DOHH2 (cell line): Measurements from ENCODE around the gene RTP3.

Experiments
- EZH2phosphoT487 ChIP-seq: fragments of 200-600 bp; sonication (generic); IDR thresholded peaks from 2 replicates; pipeline ENCODE4 v1.6.1; 2017; ENCODE audit warnings: borderline replicate concordance, mild to moderate bottlenecking, antibody characterized with exemption, low read length, moderate library complexity, mixed read lengths
- TF ChIP-seq, protein P1 (sequence below): fragments of 200-600 bp; sonication (generic); IDR thresholded peaks from one replicate; pipeline ENCODE4 v1.5.1; 2014; ENCODE audit warnings: antibody characterized with exemption, mild to moderate bottlenecking, low read depth, low read length; ENCODE audit not compliant: poor library complexity, severe bottlenecking

DNA sequence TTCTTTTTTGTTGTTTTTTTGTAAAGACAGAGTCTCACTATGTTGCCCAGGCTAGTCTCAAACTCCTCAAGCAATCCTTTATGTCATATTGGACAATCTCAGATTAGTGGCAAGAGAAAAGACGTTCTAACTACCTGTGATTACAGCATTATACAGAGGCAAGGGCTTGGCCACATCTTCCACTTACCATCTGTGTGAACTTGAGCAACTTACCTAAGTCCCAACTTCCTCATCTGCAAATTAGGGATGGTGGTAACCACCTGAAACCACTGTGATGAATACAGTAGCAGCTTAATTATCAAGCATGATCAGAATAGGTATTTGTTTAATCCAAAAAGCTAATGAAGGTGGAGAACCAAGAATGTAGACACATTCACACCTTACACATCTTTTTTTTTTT is 52.2 kb downstream of the RTP3 start:
- TF ChIP-seq, protein P1, sequence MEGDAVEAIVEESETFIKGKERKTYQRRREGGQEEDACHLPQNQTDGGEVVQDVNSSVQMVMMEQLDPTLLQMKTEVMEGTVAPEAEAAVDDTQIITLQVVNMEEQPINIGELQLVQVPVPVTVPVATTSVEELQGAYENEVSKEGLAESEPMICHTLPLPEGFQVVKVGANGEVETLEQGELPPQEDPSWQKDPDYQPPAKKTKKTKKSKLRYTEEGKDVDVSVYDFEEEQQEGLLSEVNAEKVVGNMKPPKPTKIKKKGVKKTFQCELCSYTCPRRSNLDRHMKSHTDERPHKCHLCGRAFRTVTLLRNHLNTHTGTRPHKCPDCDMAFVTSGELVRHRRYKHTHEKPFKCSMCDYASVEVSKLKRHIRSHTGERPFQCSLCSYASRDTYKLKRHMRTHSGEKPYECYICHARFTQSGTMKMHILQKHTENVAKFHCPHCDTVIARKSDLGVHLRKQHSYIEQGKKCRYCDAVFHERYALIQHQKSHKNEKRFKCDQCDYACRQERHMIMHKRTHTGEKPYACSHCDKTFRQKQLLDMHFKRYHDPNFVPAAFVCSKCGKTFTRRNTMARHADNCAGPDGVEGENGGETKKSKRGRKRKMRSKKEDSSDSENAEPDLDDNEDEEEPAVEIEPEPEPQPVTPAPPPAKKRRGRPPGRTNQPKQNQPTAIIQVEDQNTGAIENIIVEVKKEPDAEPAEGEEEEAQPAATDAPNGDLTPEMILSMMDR, result no peak
- no peak for TF ChIP-seq EZH2phosphoT487
